ENCODE data around the gene RBM33.

DNA sequence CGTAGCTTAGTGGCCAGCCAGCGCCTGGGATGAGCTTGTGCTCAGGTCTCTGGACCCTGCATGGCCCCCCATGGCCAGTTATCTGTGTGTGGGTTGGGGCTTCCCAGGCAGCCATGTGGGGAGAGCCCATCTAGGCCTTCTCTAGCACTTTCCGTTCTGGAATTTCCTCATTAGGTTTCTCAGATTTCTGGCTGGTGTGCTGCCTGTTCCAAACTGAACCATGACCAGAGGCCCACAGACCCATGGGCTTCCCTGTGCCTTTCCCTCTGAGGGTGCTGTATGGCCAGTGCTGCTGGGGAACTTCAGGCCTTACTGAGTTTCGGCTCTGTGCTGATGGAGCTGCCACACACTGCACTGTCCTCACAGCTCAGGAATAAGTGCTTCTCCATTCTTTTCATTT lies 117.6 kb downstream of the RBM33 start:
- no peak for TF ChIP-seq CTCF (IDR thresholded peaks at IDR 0.05; ENCODE audit: low read length)
- TF ChIP-seq EZH2 (optimal IDR thresholded peaks at IDR 0.05; ENCODE audit: low read depth, low read length): no peak
